ENCODE measurements around the gene JPH3. TPM values are rescaled to one million over a fixed set of nuclear protein-coding genes. Genes with fewer than 3 reads are reported as not detected.
A peak's percentile ranks its signal among the peaks of the same experiment; 100 is the strongest.

Gene JPH3
- polyA plus RNA-seq, 2 of the 4 experiments (the other 2 are of a cell fraction): 0.36 to 1.6 TPM

DNA sequence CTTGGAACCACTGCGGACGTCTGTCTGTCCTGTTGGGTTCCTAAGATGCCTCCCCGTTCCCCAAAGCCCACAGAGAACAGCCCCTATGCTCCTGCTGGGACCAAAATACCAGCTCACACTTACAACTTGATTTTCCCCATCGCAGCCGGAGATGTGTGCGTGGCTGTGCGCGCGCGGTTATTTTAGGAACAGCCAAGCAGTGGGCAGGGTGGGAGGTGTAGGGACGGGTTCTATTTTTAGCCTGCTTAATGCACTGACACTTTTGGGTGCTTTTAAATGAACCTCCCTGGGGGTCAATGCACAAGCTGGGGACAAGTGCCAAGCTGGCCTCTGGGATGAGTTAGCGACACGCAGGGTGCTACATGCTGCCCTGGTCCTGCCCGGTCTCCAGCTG lies 89.4 kb downstream of the JPH3 start:
- H3K4me2 ChIP-seq: no peak overlapping the region
- no peak overlapping the region for H3K4me3 ChIP-seq
- ATAC-seq: peak in 1 of 2 experiments; percentile 3; a peak in 1 of 6 replicates
- POLR2A ChIA-PET: no interaction called here
- no peaks in the 10 kb centered on the region for H3K9me3 ChIP-seq
- H3K4me1 ChIP-seq: no peaks in the 10 kb centered on the region
- CTCF ChIA-PET: interaction anchor here (0.8 to 1.7 kb wide), 2 partner anchors 10 to 19 kb away, joined by 5 read pairs; no protein-coding TSS in a partner anchor
- 69% methylated on average over 14 of the region's 14 CpGs for WGBS (ENCODE audit: missing lambda C conversion rate)
- no peak for TF ChIP-seq GATA3 (IDR thresholded peaks at IDR 0.05; ENCODE audit: borderline replicate concordance)
- no peak for TF ChIP-seq FOSL2 (IDR thresholded peaks at IDR 0.05)
- no peak for TF ChIP-seq FOSL2 (CRISPR knock-in tag; IDR thresholded peaks at IDR 0.05)
- TF ChIP-seq, protein P1, sequence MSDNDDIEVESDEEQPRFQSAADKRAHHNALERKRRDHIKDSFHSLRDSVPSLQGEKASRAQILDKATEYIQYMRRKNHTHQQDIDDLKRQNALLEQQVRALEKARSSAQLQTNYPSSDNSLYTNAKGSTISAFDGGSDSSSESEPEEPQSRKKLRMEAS (IDR thresholded peaks at IDR 0.05): no peak
- no peak for TF ChIP-seq FOXS1 (CRISPR knock-in tag; IDR thresholded peaks at IDR 0.05)
- TF ChIP-seq ELK1 (IDR thresholded peaks at IDR 0.05; ENCODE audit: low read depth, low read length): no peak
- no peak for TF ChIP-seq EHF (CRISPR knock-in tag; IDR thresholded peaks at IDR 0.05)
- no peak for TF ChIP-seq KDM1A (IDR thresholded peaks at IDR 0.05; ENCODE audit: low read depth)
- no peak for TF ChIP-seq NFE2L2 (conservative IDR thresholded peaks at IDR 0.05; ENCODE audit: low read length)
- TF ChIP-seq ZSCAN20 (CRISPR knock-in tag; IDR thresholded peaks at IDR 0.05): no peak
- no peak for TF ChIP-seq ZC3H11A (IDR thresholded peaks at IDR 0.05)
- TF ChIP-seq HOXB5 (CRISPR knock-in tag; IDR thresholded peaks at IDR 0.05): no peak
- TF ChIP-seq RNF2 (IDR thresholded peaks at IDR 0.05; ENCODE audit: borderline replicate concordance, low read depth): no peak
- TF ChIP-seq REST (IDR thresholded peaks at IDR 0.05): no peak
- no peak for TF ChIP-seq POLR2AphosphoS2 (conservative IDR thresholded peaks at IDR 0.05; ENCODE audit: low read length)
- TF ChIP-seq HOXB13 (CRISPR knock-in tag; IDR thresholded peaks at IDR 0.05; ENCODE audit: low read depth): no peak
- no peak for TF ChIP-seq ZFP36 (IDR thresholded peaks at IDR 0.05; ENCODE audit: borderline replicate concordance, partially characterized antibody)
- no peak overlapping the region for H3K27ac ChIP-seq
- DNase-seq (ENCODE audit: low read depth in 1 of 2, low spot score in 1 of 2): no peak
- no peak for FAIRE-seq

- ATAC-seq (peak; percentile 7 to 15; a peak in 3 of 6 replicates), FAIRE-seq (no peak), DNase-seq (ENCODE audit: low read depth in 1 of 2, low spot score in 1 of 2) (no peak)
- H3K4me2 ChIP-seq: no peak overlapping the region
- no CpG with 5 or more reads among the region's 7 CpGs for WGBS (ENCODE audit: missing lambda C conversion rate)
- CTCF ChIA-PET: interaction anchor here (0.8 to 1.8 kb wide), 3 partner anchors 10 to 19 kb away, joined by 5 read pairs; no protein-coding TSS in a partner anchor
- H3K4me3 ChIP-seq: no peak overlapping the region
- no peak overlapping the region for H3K27ac ChIP-seq
- POLR2A ChIA-PET: interaction anchor here (0.6 kb wide), 1 partner anchor 276 kb away, joined by 3 read pairs; no protein-coding TSS in a partner anchor
- no peaks in the 10 kb centered on the region for H3K4me1 ChIP-seq
- no peaks in the 10 kb centered on the region for H3K9me3 ChIP-seq
- TF ChIP-seq RNF2 (IDR thresholded peaks at IDR 0.05; ENCODE audit: borderline replicate concordance, low read depth) (no peak), FOXS1 (CRISPR knock-in tag; IDR thresholded peaks at IDR 0.05) (no peak), MAFK (IDR thresholded peaks at IDR 0.05; ENCODE audit: partially characterized antibody) (no peak), RARB (CRISPR knock-in tag; IDR thresholded peaks at IDR 0.05) (no peak), HEYL (CRISPR knock-in tag; IDR thresholded peaks at IDR 0.05) (no peak), NPAS2 (CRISPR knock-in tag; IDR thresholded peaks at IDR 0.05; ENCODE audit: borderline replicate concordance) (no peak), RFX5 (IDR thresholded peaks at IDR 0.05) (no peak), CBX8 (IDR thresholded peaks at IDR 0.05) (no peak), EHF (CRISPR knock-in tag; IDR thresholded peaks at IDR 0.05) (no peak), PHF8 (IDR thresholded peaks at IDR 0.05; ENCODE audit: borderline replicate concordance, low read depth) (no peak), CBX2 (IDR thresholded peaks at IDR 0.05; ENCODE audit: borderline replicate concordance, low read depth) (no peak), BHLHE40 (IDR thresholded peaks at IDR 0.05; ENCODE audit: low read depth, low read length) (no peak), JUN (IDR thresholded peaks at IDR 0.05) (no peak), KDM1A (IDR thresholded peaks at IDR 0.05; ENCODE audit: low read depth) (no peak)
- TF ChIP-seq, protein P1 (IDR thresholded peaks at IDR 0.05): no peak
These were observed 89.9 kb downstream of the JPH3 start for GRCh38 chr16:87692176-87692575.
